ENCODE data around the gene COL10A1.
A peak's percentile ranks its signal among the peaks of the same experiment; 100 is the strongest.
"Not testable (repeated sequence)": the region's sequence is repeated elsewhere in the genome, so short reads cannot be mapped to it uniquely, and the experiment has no call there.

The COL10A1 gene

GRCh38 chr6:116120430-116120829 is 5.5 kb downstream of the COL10A1 start:
- DNase-seq (ENCODE audit: low spot score), result no peak

- no peak for DNase-seq (ENCODE audit: low spot score)
Observed at GRCh38 chr6:116118608-116119007, 7.3 kb downstream of the COL10A1 start.

- no peak for DNase-seq (ENCODE audit: low spot score)
Observed at GRCh38 chr6:116115781-116116180, 10.2 kb downstream of the COL10A1 start.

GRCh38 chr6:116113386-116113785 is 12.5 kb downstream of the COL10A1 start:
- no peak for DNase-seq (ENCODE audit: low spot score)

GRCh38 chr6:116111552-116112528 is 14.1 kb downstream of the COL10A1 start:
- peak; percentile 17 for DNase-seq (ENCODE audit: low spot score)

- DNase-seq (ENCODE audit: low spot score), result no peak
Observed at GRCh38 chr6:116108836-116109235, 17.1 kb downstream of the COL10A1 start.

GRCh38 chr6:116106146-116106545 is 19.8 kb downstream of the COL10A1 start:
- no peak for DNase-seq (ENCODE audit: low spot score)

GRCh38 chr6:116105247-116105646 is 20.7 kb downstream of the COL10A1 start:
- DNase-seq (ENCODE audit: low spot score), result no peak

- DNase-seq (ENCODE audit: low spot score), result no peak
Observed at GRCh38 chr6:116104636-116105035, 21.3 kb downstream of the COL10A1 start.

GRCh38 chr6:116102873-116103272 is 23.1 kb downstream of the COL10A1 start:
- no peak for DNase-seq (ENCODE audit: low spot score)

- no peak for DNase-seq (ENCODE audit: low spot score)
Observed at GRCh38 chr6:116101790-116102189, 24.1 kb downstream of the COL10A1 start.

GRCh38 chr6:116101302-116101718 is 24.6 kb downstream of the COL10A1 start:
- DNase-seq (ENCODE audit: low spot score), result no peak

- DNase-seq (ENCODE audit: low spot score), result peak; percentile 88
Observed at GRCh38 chr6:116100419-116101301, 25.3 kb downstream of the COL10A1 start, which contains the start of gene NT5DC1. Gene NT5DC1 (plus strand): TSS chr6:116100853. CDS start chr6:116100931, 78 bp downstream.

GRCh38 chr6:116099036-116099435 is 26.9 kb downstream of the COL10A1 start:
- DNase-seq (ENCODE audit: low spot score), result no peak

GRCh38 chr6:116096979-116097816 is 28.7 kb downstream of the COL10A1 start:
- DNase-seq (ENCODE audit: low spot score), result peak; percentile 41

- not testable (repeated sequence) for DNase-seq (ENCODE audit: low spot score)
Observed at GRCh38 chr6:116096048-116096759, 29.7 kb downstream of the COL10A1 start.

GRCh38 chr6:116094041-116094440 is 31.9 kb downstream of the COL10A1 start:
- no peak for DNase-seq (ENCODE audit: low spot score)

- no peak for DNase-seq (ENCODE audit: low spot score)
Observed at GRCh38 chr6:116090251-116090650, 35.7 kb downstream of the COL10A1 start.

GRCh38 chr6:116088946-116089345 is 37.0 kb downstream of the COL10A1 start:
- no peak for DNase-seq (ENCODE audit: low spot score)

- DNase-seq (ENCODE audit: low spot score), result no peak
Observed at GRCh38 chr6:116087437-116088027, 38.4 kb downstream of the COL10A1 start.

GRCh38 chr6:116084284-116084683 is 41.6 kb downstream of the COL10A1 start:
- no peak for DNase-seq (ENCODE audit: low spot score)

Data from LoVo (cell line).